ENCODE results near the gene GDF3. TPM values are rescaled to one million over a fixed set of nuclear protein-coding genes. Genes with fewer than 3 reads are reported as not detected.

GDF3 gene
- polyA plus RNA-seq, 1 experiment = not detected

GRCh38 chr12:7668171-7668570 is 27.4 kb downstream of the GDF3 start:
- POLR2A ChIA-PET = no interaction called here
- no peaks in the 10 kb centered on the region for H3K27me3 ChIP-seq (ENCODE audit: control insufficient read depth, insufficient read depth, low read length)
- TF ChIP-seq CTCF (IDR thresholded peaks at IDR 0.05; ENCODE audit: low read depth, low read length) = no peak
- H3K4me3 ChIP-seq (ENCODE audit: low read depth, low read length) = no peak overlapping the region
- H3K27ac ChIP-seq (ENCODE audit: low read depth, low read length) = no peak overlapping the region
- peaks cover 3% of the 10 kb centered on the region; the same call in 1 of the 2 replicates for H3K9me3 ChIP-seq (ENCODE audit: control insufficient read depth, insufficient read depth, low read length)
- no peak for DNase-seq (ENCODE audit: low read depth, low spot score)
- CTCF ChIA-PET = no interaction called here

GRCh38 chr12:7667125-7667524 is 28.4 kb downstream of the GDF3 start:
- no peak; the same call in 1 of the 2 replicates for TF ChIP-seq CTCF (IDR thresholded peaks at IDR 0.05; ENCODE audit: low read depth, low read length)
- Histone ChIP-seq H3K9me3 (ENCODE audit: control insufficient read depth, insufficient read depth, low read length) (no peaks in the 10 kb centered on the region), H3K4me3 (ENCODE audit: low read depth, low read length) (no peak overlapping the region), H3K27me3 (ENCODE audit: control insufficient read depth, insufficient read depth, low read length) (no peaks in the 10 kb centered on the region), H3K27ac (ENCODE audit: low read depth, low read length) (no peak overlapping the region)
- ChIA-PET CTCF (no interaction called here), POLR2A (no interaction called here)
- DNase-seq (ENCODE audit: low read depth, low spot score) = no peak

GRCh38 chr12:7666595-7666994 is 29.0 kb downstream of the GDF3 start:
- POLR2A ChIA-PET = no interaction called here
- H3K27me3 ChIP-seq (ENCODE audit: control insufficient read depth, insufficient read depth, low read length) = no peaks in the 10 kb centered on the region
- CTCF ChIA-PET = interaction anchor here (0.7 kb wide), 1 partner anchor 430 kb away, joined by 3 read pairs; no protein-coding TSS in a partner anchor

GRCh38 chr12:7661741-7662140 is 33.8 kb downstream of the GDF3 start:
- POLR2A ChIA-PET = no interaction called here
- CTCF ChIA-PET = no interaction called here
- H3K27me3 ChIP-seq (ENCODE audit: control insufficient read depth, insufficient read depth, low read length) = no peaks in the 10 kb centered on the region
- no peaks in the 10 kb centered on the region; the same call in 1 of the 2 replicates for H3K9me3 ChIP-seq (ENCODE audit: control insufficient read depth, insufficient read depth, low read length)
- H3K27ac ChIP-seq (ENCODE audit: low read depth, low read length) = no peak overlapping the region
- DNase-seq (ENCODE audit: low read depth, low spot score) = no peak
- no peak overlapping the region for H3K4me3 ChIP-seq (ENCODE audit: low read depth, low read length)
- no peak for TF ChIP-seq CTCF (IDR thresholded peaks at IDR 0.05; ENCODE audit: low read depth, low read length)

More at GRCh38 chr12:7666595-7666994, 29.0 kb downstream of the GDF3 start:
- Histone ChIP-seq H3K4me3 (ENCODE audit: low read depth, low read length) (no peak overlapping the region), H3K9me3 (ENCODE audit: control insufficient read depth, insufficient read depth, low read length) (no peaks in the 10 kb centered on the region), H3K27ac (ENCODE audit: low read depth, low read length) (no peak overlapping the region)
- no peak for TF ChIP-seq CTCF (IDR thresholded peaks at IDR 0.05; ENCODE audit: low read depth, low read length)
- DNase-seq (ENCODE audit: low read depth, low spot score) = no peak

GRCh38 chr12:7656121-7656520 is 39.5 kb downstream of the GDF3 start:
- no peak for DNase-seq (ENCODE audit: low read depth, low spot score)
- POLR2A ChIA-PET = no interaction called here
- no peaks in the 10 kb centered on the region; the same call in 1 of the 2 replicates for H3K9me3 ChIP-seq (ENCODE audit: control insufficient read depth, insufficient read depth, low read length)
- no peaks in the 10 kb centered on the region for H3K27me3 ChIP-seq (ENCODE audit: control insufficient read depth, insufficient read depth, low read length)
- CTCF ChIA-PET = interaction anchor here (0.6 kb wide), 1 partner anchor 113 kb away, joined by 3 read pairs; no protein-coding TSS in a partner anchor
- H3K27ac ChIP-seq (ENCODE audit: low read depth, low read length) = no peak overlapping the region
- TF ChIP-seq CTCF (IDR thresholded peaks at IDR 0.05; ENCODE audit: low read depth, low read length) = no peak
- H3K4me3 ChIP-seq (ENCODE audit: low read depth, low read length) = no peak overlapping the region

Data from AG04450 (cell line).